HG02938 (cell line): Measurements from ENCODE around the gene DNAJC15.
A peak's percentile ranks its signal among the peaks of the same experiment; 100 is the strongest.
"Not testable (repeated sequence)": the region's sequence is repeated elsewhere in the genome, so short reads cannot be mapped to it uniquely, and the experiment has no call there.

Source experiments
- ATAC-seq: cut with Tn5 transposase; IDR thresholded peaks from one replicate; pipeline ENCODE4 v1.9.1; 2021; ENCODE audit warnings: mild to moderate bottlenecking, moderate library complexity; ENCODE audit not compliant: unreplicated experiment

Gene DNAJC15

GRCh38 chr13:43023289-43023963 lies at the start of gene DNAJC15:
TSS of gene DNAJC15 (plus strand) at chr13:43023586. CDS start at chr13:43023627, 41 bp downstream.
- peak; percentile 83 for ATAC-seq

GRCh38 chr13:42976066-42976465 lies 47.3 kb upstream of the DNAJC15 start:
- ATAC-seq: no peak

GRCh38 chr13:42977219-42977659 lies 46.1 kb upstream of the DNAJC15 start:
- peak; percentile 62 for ATAC-seq

- ATAC-seq: no peak
These were observed 42.1 kb upstream of the DNAJC15 start for GRCh38 chr13:42981317-42981716.

GRCh38 chr13:42981853-42982252 lies 41.5 kb upstream of the DNAJC15 start:
- ATAC-seq: no peak

- no peak for ATAC-seq
These were observed 39.4 kb upstream of the DNAJC15 start for GRCh38 chr13:42984026-42984425.

- ATAC-seq: peak; percentile 47
These were observed 38.7 kb upstream of the DNAJC15 start for GRCh38 chr13:42984691-42985090.

GRCh38 chr13:42985312-42986175 lies 37.8 kb upstream of the DNAJC15 start:
- ATAC-seq: no peak

- no peak for ATAC-seq
These were observed 37.2 kb upstream of the DNAJC15 start for GRCh38 chr13:42986176-42986574.

GRCh38 chr13:42990291-42991232 lies 32.8 kb upstream of the DNAJC15 start:
- ATAC-seq: peak; percentile 19

GRCh38 chr13:42991233-42991897 lies 32.0 kb upstream of the DNAJC15 start:
- ATAC-seq: not testable (repeated sequence)

- peak; percentile 72 for ATAC-seq
These were observed 31.3 kb upstream of the DNAJC15 start, which contains the start of gene EPSTI1 for GRCh38 chr13:42991898-42992763. TSS of gene EPSTI1 (minus strand) at chr13:42992241. CDS start at chr13:42992165, 76 bp downstream.

- peak; percentile 5 for ATAC-seq
These were observed 30.6 kb upstream of the DNAJC15 start for GRCh38 chr13:42992764-42993122.

- ATAC-seq: no peak
These were observed 28.5 kb upstream of the DNAJC15 start for GRCh38 chr13:42994878-42995277.

GRCh38 chr13:42996584-42996983 lies 26.8 kb upstream of the DNAJC15 start:
- ATAC-seq: no peak

GRCh38 chr13:42997381-42997780 lies 26.0 kb upstream of the DNAJC15 start:
- ATAC-seq: no peak

- no peak for ATAC-seq
These were observed 23.9 kb upstream of the DNAJC15 start for GRCh38 chr13:42999491-42999890.

- ATAC-seq: no peak
These were observed 22.7 kb upstream of the DNAJC15 start for GRCh38 chr13:43000676-43001075.

GRCh38 chr13:43002021-43002420 lies 21.4 kb upstream of the DNAJC15 start:
- ATAC-seq: no peak
